OCI-LY1 (cell line): ENCODE results near the gene CRBN.

Experiments
- H2AFZ ChIP-seq: fragments of 200-600 bp; sonication (generic), shearing (Covaris generic); 2 replicates; pipeline ENCODE4 v1.6.0; 2014; ENCODE audit warnings: antibody characterized with exemption, mild to moderate bottlenecking, low read length
- H3F3A ChIP-seq: fragments of 200-600 bp; sonication (generic), shearing (Covaris generic); 2 replicates; pipeline ENCODE4 v1.6.0; 2014; ENCODE audit warnings: mild to moderate bottlenecking, antibody characterized with exemption, low read length, moderate library complexity; ENCODE audit not compliant: insufficient read depth
- H3K27ac ChIP-seq: fragments of 200-600 bp; sonication (generic); 2 replicates; pipeline ENCODE4 v1.5.1; 2014; ENCODE audit warnings: low read length, mixed run types, mild to moderate bottlenecking, low read depth; ENCODE audit not compliant: poor library complexity, severe bottlenecking
- H3K27me3 ChIP-seq: fragments of 200-600 bp; sonication (generic); 2 replicates; pipeline ENCODE4 v1.6.0; 2014; ENCODE audit warnings: antibody characterized with exemption, mild to moderate bottlenecking, low read length, moderate library complexity; ENCODE audit not compliant: insufficient read depth
- H3K36me3 ChIP-seq: fragments of 200-600 bp; sonication (generic); 2 replicates; pipeline ENCODE4 v1.6.1; 2014; ENCODE audit warnings: mild to moderate bottlenecking, antibody characterized with exemption, low read length, moderate library complexity, mixed read lengths; ENCODE audit not compliant: insufficient read depth
- H3K4me1 ChIP-seq: fragments of 200-600 bp; sonication (generic); 2 replicates; pipeline ENCODE4 v1.5.1; 2014; ENCODE audit warnings: mild to moderate bottlenecking, low read length, moderate library complexity; ENCODE audit not compliant: insufficient read depth, severe bottlenecking
- H3K4me2 ChIP-seq: fragments of 200-600 bp; sonication (generic), shearing (Covaris generic); 2 replicates; pipeline ENCODE4 v1.6.1; 2014; ENCODE audit warnings: low read length
- H3K4me3 ChIP-seq: fragments of 200-600 bp; sonication (generic); 2 replicates; pipeline ENCODE4 v1.5.1; 2014; ENCODE audit warnings: low read length, low read depth, mild to moderate bottlenecking, mixed read lengths; ENCODE audit not compliant: poor library complexity, severe bottlenecking
- H3K79me2 ChIP-seq: fragments of 200-600 bp; shearing (Covaris generic); 2 replicates; pipeline ENCODE4 v1.6.1; 2016; ENCODE audit warnings: mixed run types, low read length, mixed read lengths; ENCODE audit not compliant: insufficient read depth
- H3K9ac ChIP-seq: fragments of 200-600 bp; sonication (generic), shearing (Covaris generic); 2 replicates; pipeline ENCODE4 v1.6.1; 2014; ENCODE audit warnings: mild to moderate bottlenecking, low read length, mixed read lengths
- H3K9me2 ChIP-seq: fragments of 200-600 bp; sonication (generic), shearing (Covaris generic); 2 replicates; pipeline ENCODE4 v1.6.1; 2014; ENCODE audit warnings: low read depth, mild to moderate bottlenecking, low read length, mixed read lengths
- H3K9me3 ChIP-seq: fragments of 200-600 bp; shearing (Covaris generic); 2 replicates; pipeline ENCODE4 v1.6.1; 2014; ENCODE audit warnings: low read length, mixed read lengths
- H4K20me1 ChIP-seq: fragments of 200-600 bp; sonication (generic), shearing (Covaris generic); 2 replicates; pipeline ENCODE4 v1.6.0; 2016; ENCODE audit warnings: mild to moderate bottlenecking, low read length; ENCODE audit not compliant: insufficient read depth
- CTCF ChIP-seq: fragments of 200-600 bp; sonication (generic), shearing (Covaris generic); IDR thresholded peaks from 2 replicates; pipeline ENCODE4 v1.5.1; 2017; ENCODE audit warnings: mild to moderate bottlenecking, antibody characterized with exemption, low read length, moderate library complexity, mixed read lengths
- EZH2 ChIP-seq: fragments of 200-600 bp; sonication (generic), shearing (Covaris generic); IDR thresholded peaks from 2 replicates; pipeline ENCODE4 v1.8.0; 2017; ENCODE audit warnings: borderline replicate concordance, mixed run types, mild to moderate bottlenecking, antibody characterized with exemption, low read length, moderate library complexity, mixed read lengths

Gene CRBN

GRCh38 chr3:3151513-3151912, 28.0 kb downstream of the CRBN start:
- Histone ChIP-seq H3K9me3 (no peaks in the 10 kb centered on the region), H4K20me1 (no peaks in the 10 kb centered on the region), H3K36me3 (peaks cover 96% of the 10 kb centered on the region), H3K4me2 (no peak overlapping the region), H3K4me3 (no peak overlapping the region), H3K27ac (no peak overlapping the region), H3K9me2 (no peaks in the 10 kb centered on the region), H3K4me1 (no peaks in the 10 kb centered on the region), H3K9ac (no peak overlapping the region), H2AFZ (no peak overlapping the region), H3K27me3 (no peaks in the 10 kb centered on the region), H3F3A (no peaks in the 10 kb centered on the region), H3K79me2 (no peaks in the 10 kb centered on the region)
- TF ChIP-seq CTCF (no peak), EZH2 (no peak)

- Histone ChIP-seq H3K4me3 (no peak overlapping the region), H3K9me3 (no peaks in the 10 kb centered on the region), H3K9me2 (no peaks in the 10 kb centered on the region), H3K27me3 (no peaks in the 10 kb centered on the region), H3K9ac (no peak overlapping the region), H3K79me2 (no peaks in the 10 kb centered on the region), H3K4me2 (no peak overlapping the region), H2AFZ (no peak overlapping the region), H3K4me1 (no peaks in the 10 kb centered on the region), H3F3A (no peaks in the 10 kb centered on the region), H3K36me3 (peaks cover 100% of the 10 kb centered on the region), H3K27ac (no peak overlapping the region), H4K20me1 (no peaks in the 10 kb centered on the region)
- TF ChIP-seq CTCF (no peak), EZH2 (no peak)
These were observed 29.9 kb downstream of the CRBN start for GRCh38 chr3:3149560-3149959.

- Histone ChIP-seq H3K27me3 (no peaks in the 10 kb centered on the region), H3K4me2 (no peak overlapping the region), H3F3A (no peaks in the 10 kb centered on the region), H3K9me2 (no peaks in the 10 kb centered on the region), H3K9ac (no peak overlapping the region), H3K79me2 (no peaks in the 10 kb centered on the region), H3K4me3 (no peak overlapping the region), H3K4me1 (no peaks in the 10 kb centered on the region), H3K9me3 (no peaks in the 10 kb centered on the region), H3K36me3 (peaks cover 99% of the 10 kb centered on the region), H2AFZ (no peak overlapping the region), H3K27ac (no peak overlapping the region), H4K20me1 (no peaks in the 10 kb centered on the region)
- TF ChIP-seq EZH2: no peak
These were observed 33.7 kb downstream of the CRBN start for GRCh38 chr3:3145831-3146230.

- H2AFZ ChIP-seq: no peak overlapping the region
- H3K27ac ChIP-seq: no peak overlapping the region
- no peaks in the 10 kb centered on the region for H3K9me3 ChIP-seq
- no peaks in the 10 kb centered on the region for H3K4me1 ChIP-seq
- H3K79me2 ChIP-seq: peaks cover 5% of the 10 kb centered on the region; the same call in 1 of the 2 replicates
- TF ChIP-seq CTCF: no peak
- no peak for TF ChIP-seq EZH2
- H3K9me2 ChIP-seq: no peaks in the 10 kb centered on the region
- H3K9ac ChIP-seq: no peak overlapping the region
- no peak overlapping the region for H3K4me2 ChIP-seq
- no peaks in the 10 kb centered on the region for H3F3A ChIP-seq
- H3K36me3 ChIP-seq: peaks cover 99% of the 10 kb centered on the region
- H3K4me3 ChIP-seq: no peak overlapping the region
- H4K20me1 ChIP-seq: no peaks in the 10 kb centered on the region
- H3K27me3 ChIP-seq: no peaks in the 10 kb centered on the region
These were observed 37.6 kb downstream of the CRBN start for GRCh38 chr3:3141939-3142338.
